T-helper 22 cell (primary cell): ENCODE measurements around the gene PLA2G12B.

Experiments
- DNase-seq: peaks from one replicate; pipeline ENCODE4 v3.0.0-alpha.2; 2020; ENCODE audit warnings: low read depth

PLA2G12B gene

DNA sequence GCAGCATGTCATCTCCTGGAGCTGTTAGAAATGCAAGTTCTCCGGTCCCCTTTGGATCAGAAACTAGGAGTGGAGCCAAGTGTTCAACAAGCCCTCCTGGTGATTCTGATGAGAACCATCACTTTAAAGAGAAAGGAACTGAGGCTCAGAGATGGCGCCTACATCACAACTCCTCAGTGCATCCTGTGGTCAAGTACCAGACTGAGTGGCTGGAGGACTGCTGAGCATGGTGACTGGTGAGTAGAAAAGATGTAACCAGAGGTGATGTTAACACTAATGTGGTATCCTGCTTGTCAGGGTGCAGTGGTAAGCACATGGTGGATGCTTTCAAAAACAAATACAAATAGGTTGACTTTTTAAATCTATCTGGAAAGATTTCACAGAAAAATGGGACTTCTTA, 64.5 kb downstream of the PLA2G12B start:
- no peak for DNase-seq

GRCh38 chr10:72889391-72889831, 65.2 kb downstream of the PLA2G12B start:
- DNase-seq = no peak

- no peak for DNase-seq
Measured at GRCh38 chr10:72888151-72888638, 66.4 kb downstream of the PLA2G12B start.

GRCh38 chr10:72887043-72887442, 67.6 kb downstream of the PLA2G12B start:
- DNase-seq = no peak

GRCh38 chr10:72886621-72887020, 68.0 kb downstream of the PLA2G12B start:
- DNase-seq = no peak

- DNase-seq = no peak
Measured at GRCh38 chr10:72885953-72886352, 68.7 kb downstream of the PLA2G12B start.
